Measurements from ENCODE around the gene CCDC57. TPM values are rescaled to one million over a fixed set of nuclear protein-coding genes. Genes with fewer than 3 reads are reported as not detected.

The CCDC57 gene
- total RNA-seq, 1 donor from 2014 or later: 40.7 TPM

GRCh38 chr17:82184761-82185160, 27.9 kb downstream of the CCDC57 start:
- H3K9me3 Mint-ChIP-seq (ENCODE audit: unreplicated experiment): peaks cover 5% of the 10 kb centered on the region
- H3K36me3 Mint-ChIP-seq (ENCODE audit: unreplicated experiment): peaks cover 4% of the 10 kb centered on the region
- TF ChIP-seq CTCF (IDR thresholded peaks at IDR 0.05; ENCODE audit: partially characterized antibody, unreplicated experiment): no peak
- H3K4me1 Mint-ChIP-seq (ENCODE audit: low read depth, unreplicated experiment): no peaks in the 10 kb centered on the region
- H3K27ac Mint-ChIP-seq (ENCODE audit: unreplicated experiment): no peak overlapping the region
- peaks cover 5% of the 10 kb centered on the region for H3K27me3 Mint-ChIP-seq (ENCODE audit: unreplicated experiment)
- DNase-seq: no peak
- no peak overlapping the region for H3K4me3 Mint-ChIP-seq (ENCODE audit: unreplicated experiment)

DNA sequence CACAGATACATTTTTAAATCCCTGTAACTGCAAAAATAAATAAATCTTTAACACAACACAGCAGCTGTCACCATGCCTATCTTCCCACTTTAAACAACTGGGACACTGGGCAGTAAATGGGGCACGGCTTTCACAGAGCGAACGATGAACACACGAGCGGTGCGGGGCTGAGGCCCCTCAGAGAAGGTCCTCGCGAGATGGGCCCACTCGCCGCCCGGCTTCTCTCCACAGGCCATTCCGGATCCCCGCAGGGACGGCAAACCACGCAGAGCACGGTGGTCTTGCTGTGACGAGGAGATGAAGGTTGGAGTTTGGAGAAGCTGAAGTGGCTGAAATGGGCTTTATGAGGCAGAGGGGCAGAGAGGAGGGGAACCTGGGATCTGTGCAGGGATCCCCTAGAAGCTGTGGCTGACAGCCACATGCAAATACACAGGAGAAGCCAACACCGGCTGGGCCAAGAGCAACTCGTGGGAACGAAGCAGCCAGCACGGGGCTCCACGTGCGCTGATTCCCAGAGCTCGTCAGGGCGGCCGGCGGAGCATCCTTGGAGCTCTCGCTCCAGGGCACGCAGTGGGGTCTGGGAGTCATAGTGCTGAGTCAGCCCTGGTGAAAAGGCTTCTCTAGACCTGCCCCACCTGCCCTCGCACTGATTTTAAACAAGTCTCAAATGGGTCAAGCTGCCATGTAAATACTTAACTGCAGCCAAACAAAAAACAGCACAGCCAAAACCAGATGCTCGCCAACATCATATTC, 31.7 kb downstream of the CCDC57 start:
- H3K9me3 Mint-ChIP-seq (ENCODE audit: unreplicated experiment): no peaks in the 10 kb centered on the region
- no peak overlapping the region for H3K27ac Mint-ChIP-seq (ENCODE audit: unreplicated experiment)
- no peak for TF ChIP-seq CTCF (IDR thresholded peaks at IDR 0.05; ENCODE audit: partially characterized antibody, unreplicated experiment)
- no peak for DNase-seq
- no peak overlapping the region for H3K4me3 Mint-ChIP-seq (ENCODE audit: unreplicated experiment)
- H3K4me1 Mint-ChIP-seq (ENCODE audit: low read depth, unreplicated experiment): no peaks in the 10 kb centered on the region
- peaks cover 4% of the 10 kb centered on the region for H3K36me3 Mint-ChIP-seq (ENCODE audit: unreplicated experiment)
- peaks cover 9% of the 10 kb centered on the region for H3K27me3 Mint-ChIP-seq (ENCODE audit: unreplicated experiment)

DNA sequence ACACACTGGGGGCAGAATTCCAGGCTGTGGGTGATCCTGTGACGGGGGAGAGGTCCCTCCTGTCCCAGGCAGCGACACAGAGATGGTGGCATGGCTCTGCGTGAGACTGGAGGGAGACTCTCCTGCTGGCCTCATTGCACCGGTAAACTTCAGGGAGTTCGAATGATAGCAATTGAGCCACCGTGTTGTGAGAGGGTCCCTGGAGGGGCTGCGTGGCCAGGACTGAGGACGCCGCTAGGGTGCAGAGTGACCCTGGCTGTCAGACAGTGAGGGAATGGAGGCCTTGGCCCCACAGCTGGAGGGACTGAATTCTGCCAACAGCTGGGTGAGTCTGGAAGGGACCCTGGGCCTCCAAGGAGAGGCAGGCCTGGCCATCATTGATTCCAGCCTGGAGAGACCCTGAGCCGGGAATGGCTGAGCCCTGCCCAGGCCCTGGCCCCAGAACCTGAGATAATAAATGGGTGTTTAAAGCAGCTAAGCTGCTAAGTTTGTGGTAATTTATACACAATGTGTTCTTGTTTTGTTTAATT, 32.6 kb downstream of the CCDC57 start:
- Mint-ChIP-seq H3K27ac (ENCODE audit: unreplicated experiment) (no peak overlapping the region), H3K4me3 (ENCODE audit: unreplicated experiment) (no peak overlapping the region), H3K9me3 (ENCODE audit: unreplicated experiment) (no peaks in the 10 kb centered on the region), H3K4me1 (ENCODE audit: low read depth, unreplicated experiment) (peaks cover 3% of the 10 kb centered on the region), H3K27me3 (ENCODE audit: unreplicated experiment) (peaks cover 8% of the 10 kb centered on the region), H3K36me3 (ENCODE audit: unreplicated experiment) (peaks cover 7% of the 10 kb centered on the region)
- TF ChIP-seq CTCF (IDR thresholded peaks at IDR 0.05; ENCODE audit: partially characterized antibody, unreplicated experiment): no peak
- DNase-seq: no peak

DNA sequence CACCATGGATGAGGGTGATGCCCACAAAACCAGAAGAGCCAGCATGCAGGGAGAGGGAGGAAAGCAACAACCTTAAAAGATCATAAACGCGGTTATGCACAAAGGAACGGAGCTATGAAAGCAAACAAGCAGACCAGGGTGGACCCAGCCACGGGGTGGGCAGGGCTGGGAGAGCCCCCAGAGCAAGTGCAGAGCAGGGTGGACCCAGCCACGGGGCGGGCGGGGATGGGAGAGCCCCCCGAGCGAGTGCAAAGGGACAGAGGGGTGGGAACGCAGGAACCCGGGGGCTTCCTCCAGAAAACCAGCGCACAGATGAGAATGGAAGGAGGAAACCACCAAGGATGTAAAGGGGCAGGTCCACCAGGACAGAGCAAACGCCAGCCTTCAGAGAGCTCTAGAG, 33.2 kb downstream of the CCDC57 start:
- no peak for TF ChIP-seq CTCF (IDR thresholded peaks at IDR 0.05; ENCODE audit: partially characterized antibody, unreplicated experiment)
- Mint-ChIP-seq H3K9me3 (ENCODE audit: unreplicated experiment) (no peaks in the 10 kb centered on the region), H3K4me1 (ENCODE audit: low read depth, unreplicated experiment) (peaks cover 6% of the 10 kb centered on the region), H3K36me3 (ENCODE audit: unreplicated experiment) (peaks cover 7% of the 10 kb centered on the region), H3K4me3 (ENCODE audit: unreplicated experiment) (no peak overlapping the region), H3K27ac (ENCODE audit: unreplicated experiment) (no peak overlapping the region), H3K27me3 (ENCODE audit: unreplicated experiment) (peaks cover 8% of the 10 kb centered on the region)
- no peak for DNase-seq
